PC-3 (cell line): ENCODE results near the gene KIAA1614. TPM values are rescaled to one million over a fixed set of nuclear protein-coding genes. Genes with fewer than 3 reads are reported as not detected.

Experiments used
- ATAC-seq: fragments of 200-7000 bp; cut with Tn5 transposase; 2 replicates; pipeline ENCODE4 v1.9.1; 2020; ENCODE audit warnings: mild to moderate bottlenecking, moderate library complexity
- BruUV-seq: library from RNA; stranded (reverse); fragments of 400-500 nt; replicated peaks from 2 replicates; lab custom pipeline; 2021; lab: Mats Ljungman, UMichigan
- CTCF ChIA-PET: fragments of 300-600 bp; sonication (Branson Sonifier 250); formaldehyde crosslinking; loops from one replicate; lab custom pipeline; 2022; ENCODE audit warnings: antibody characterized with exemption; lab: Charles Lee
- POLR2A ChIA-PET: fragments of 300-600 bp; sonication (Branson Sonifier 250); formaldehyde crosslinking; loops from one replicate; lab custom pipeline; 2022; ENCODE audit warnings: antibody characterized with exemption; ENCODE audit not compliant: unreplicated experiment; lab: Charles Lee
- DNase-seq: peaks from one replicate; pipeline ENCODE4 v3.0.0-alpha.2; 2015
- H2AFZ ChIP-seq: fragments of 300-600 bp; sonication (generic); 2 replicates; pipeline ENCODE4 v1.6.0; 2016; ENCODE audit warnings: antibody characterized with exemption, low read length
- H3F3A ChIP-seq: fragments of 300-600 bp; sonication (generic); one replicate; pipeline ENCODE4 v1.6.0; 2017; ENCODE audit warnings: antibody characterized with exemption, low read length, control low read depth, mild to moderate bottlenecking; ENCODE audit not compliant: unreplicated experiment
- H3K27ac ChIP-seq: fragments of 300-600 bp; sonication (generic); 2 replicates; pipeline ENCODE4 v1.5.1; 2016; ENCODE audit warnings: mild to moderate bottlenecking, low read length
- H3K27me3 ChIP-seq: fragments of 300-600 bp; sonication (generic); 2 replicates; pipeline ENCODE4 v1.6.1; 2016; ENCODE audit warnings: low read length, mixed read lengths
- H3K36me3 ChIP-seq: fragments of 300-600 bp; sonication (generic); 2 replicates; pipeline ENCODE4 v1.6.1; 2016; ENCODE audit warnings: low read depth, mixed run types, low read length, mixed read lengths
- H3K4me1 ChIP-seq: fragments of 300-600 bp; sonication (generic); 2 replicates; pipeline ENCODE4 v1.5.1; 2016; ENCODE audit warnings: low read length; ENCODE audit not compliant: insufficient read depth
- H3K4me2 ChIP-seq: fragments of 300-600 bp; sonication (generic); 2 replicates; pipeline ENCODE4 v1.6.0; 2016; ENCODE audit warnings: low read length
- H3K4me3 ChIP-seq: fragments of 300-600 bp; sonication (generic); 2 replicates; pipeline ENCODE4 v1.5.1; 2016; ENCODE audit warnings: mild to moderate bottlenecking, low read length, mixed read lengths
- H3K79me2 ChIP-seq: fragments of 300-600 bp; sonication (generic); 2 replicates; pipeline ENCODE4 v1.6.1; 2017; ENCODE audit warnings: low read length, mixed read lengths
- H3K9ac ChIP-seq: fragments of 300-600 bp; sonication (generic); 2 replicates; pipeline ENCODE4 v1.6.0; 2016; ENCODE audit warnings: mild to moderate bottlenecking, low read length
- H3K9me2 ChIP-seq: fragments of 300-600 bp; sonication (generic); replicated peaks from 2 replicates; pipeline ENCODE4 v1.6.1; 2016; ENCODE audit warnings: mixed run types, low read length, mixed read lengths
- H3K9me3 ChIP-seq: fragments of 300-600 bp; sonication (generic); 2 replicates; pipeline ENCODE4 v1.6.1; 2016; ENCODE audit warnings: low read length, mixed read lengths
- H4K20me1 ChIP-seq: fragments of 300-600 bp; sonication (generic); 2 replicates; pipeline ENCODE4 v1.6.1; 2016; ENCODE audit warnings: low read length, mixed read lengths
- EZH2 ChIP-seq: fragments of 300-600 bp; sonication (generic); IDR thresholded peaks from one replicate; pipeline ENCODE4 v1.6.1; 2017; ENCODE audit warnings: antibody characterized with exemption, mild to moderate bottlenecking, low read length; ENCODE audit not compliant: unreplicated experiment
- EZH2phosphoT487 ChIP-seq: fragments of 300-600 bp; sonication (generic); IDR thresholded peaks from 2 replicates; pipeline ENCODE4 v1.6.1; 2018; ENCODE audit warnings: mild to moderate bottlenecking, antibody characterized with exemption, low read length, borderline replicate concordance
- intact Hi-C: fragments of 100-400 bp; cut with micrococcal nuclease; formaldehyde crosslinking; loops from 2 replicates; pipeline ENCODE4 v1.9.0; 2023
- total RNA-seq: library from RNA; depleted of rRNA; stranded (reverse); fragments of >200 nt; gene quantifications from 2 replicates; pipeline ENCODE4 v1.2.3, GENCODE V29; 2014
- TF ChIP-seq, protein P1 (sequence below): fragments of 300-600 bp; sonication (generic); conservative IDR thresholded peaks from 2 replicates; pipeline ENCODE4 v1.5.1; 2017; ENCODE audit warnings: antibody characterized with exemption, low read depth, mild to moderate bottlenecking, low read length

KIAA1614 gene
- total RNA-seq, 1 experiment from 2014 or later, result not detected

DNA sequence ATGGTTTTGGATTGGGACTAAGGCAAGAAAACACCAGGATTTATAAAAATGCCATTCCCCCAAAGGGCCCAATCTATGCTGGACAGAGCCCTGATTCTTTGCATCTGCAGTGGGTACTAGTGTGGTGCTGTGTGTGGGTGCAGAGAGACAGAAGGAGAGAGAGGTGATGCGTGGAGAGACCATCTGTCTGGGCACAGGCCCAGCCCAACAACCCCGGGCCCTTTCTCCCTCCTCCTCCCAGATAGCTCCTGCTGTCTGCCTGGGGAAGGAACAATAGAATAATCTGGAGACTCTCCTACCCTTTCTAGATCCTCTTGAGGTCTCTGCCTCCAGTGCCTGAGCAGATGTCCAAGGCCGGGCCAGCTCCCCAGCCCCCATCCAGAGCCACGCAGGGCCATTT lies 15.1 kb downstream of the KIAA1614 start:
- ATAC-seq, result no peak

DNA sequence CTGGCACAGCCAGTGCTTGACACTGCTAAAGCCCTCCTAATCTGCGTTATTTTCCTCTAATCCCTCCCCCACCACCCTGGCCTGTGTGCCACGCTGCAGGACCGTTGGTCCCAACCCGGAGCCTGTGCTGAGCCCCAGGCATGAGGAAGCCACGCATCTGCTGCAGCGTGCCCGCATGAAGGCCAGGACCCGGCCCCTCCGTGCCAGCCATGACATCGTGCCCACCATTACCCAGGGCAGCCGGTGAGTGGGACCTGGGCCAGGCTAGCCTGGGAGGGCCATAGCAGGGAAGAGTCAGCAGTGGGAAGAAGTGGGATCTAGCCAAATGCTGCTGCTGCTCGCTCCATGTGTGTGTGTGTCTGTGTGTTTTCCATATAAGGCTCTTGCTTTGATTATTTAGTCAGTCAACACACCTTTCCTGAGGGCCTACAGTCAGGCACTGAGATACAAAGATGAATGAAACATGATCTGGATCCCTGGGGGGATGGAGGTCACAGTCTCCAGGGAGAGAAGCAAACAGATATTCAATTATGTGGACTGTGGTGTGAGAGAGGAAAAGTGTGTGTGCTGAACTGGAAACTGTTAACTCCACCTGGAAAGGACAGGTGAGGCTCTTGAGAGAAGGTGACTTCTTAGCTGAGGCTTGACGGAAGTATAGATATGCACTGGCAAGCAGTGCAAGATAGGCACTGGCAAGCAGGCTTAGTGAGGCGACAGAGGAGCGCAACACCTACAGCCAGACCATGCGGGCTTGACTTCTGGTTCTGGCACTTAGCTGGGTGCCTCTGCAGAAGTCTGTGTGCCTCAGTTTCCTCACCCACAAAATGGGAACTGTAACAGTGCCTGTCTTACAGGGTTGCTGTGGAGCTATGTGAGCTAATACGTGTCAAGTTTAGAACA lies 15.9 kb downstream of the KIAA1614 start:
- no peaks in the 10 kb centered on the region for H3F3A ChIP-seq
- no peaks in the 10 kb centered on the region for H3K79me2 ChIP-seq
- H3K9ac ChIP-seq, result no peak overlapping the region
- H3K27me3 ChIP-seq, result no peaks in the 10 kb centered on the region
- H3K36me3 ChIP-seq, result no peaks in the 10 kb centered on the region
- no peaks in the 10 kb centered on the region for H3K9me3 ChIP-seq
- ATAC-seq, result no peak
- no peak for DNase-seq
- H3K4me3 ChIP-seq, result no peak overlapping the region
- BruUV-seq, result no TSS peak
- intact Hi-C loops, result no loop called here
- H2AFZ ChIP-seq, result no peak overlapping the region
- no peak for TF ChIP-seq EZH2phosphoT487
- no peaks in the 10 kb centered on the region for H4K20me1 ChIP-seq
- no peaks in the 10 kb centered on the region for H3K9me2 ChIP-seq
- H3K4me1 ChIP-seq, result no peaks in the 10 kb centered on the region
- H3K27ac ChIP-seq, result no peak overlapping the region
- POLR2A ChIA-PET, result no interaction called here
- no peak overlapping the region for H3K4me2 ChIP-seq
- CTCF ChIA-PET, result no interaction called here

More for the DNA sequence above, 15.1 kb downstream of the KIAA1614 start:
- intact Hi-C loops, result no loop called here
- ChIA-PET POLR2A (no interaction called here), CTCF (no interaction called here)
- Histone ChIP-seq H3K9ac (no peak overlapping the region), H3K4me2 (no peak overlapping the region), H3K4me3 (no peak overlapping the region), H3K27ac (no peak overlapping the region), H4K20me1 (no peaks in the 10 kb centered on the region), H3K79me2 (no peaks in the 10 kb centered on the region), H2AFZ (no peak overlapping the region), H3K9me2 (no peaks in the 10 kb centered on the region), H3K4me1 (no peaks in the 10 kb centered on the region), H3K9me3 (no peaks in the 10 kb centered on the region), H3F3A (no peaks in the 10 kb centered on the region), H3K36me3 (no peaks in the 10 kb centered on the region), H3K27me3 (no peaks in the 10 kb centered on the region)
- no peak for TF ChIP-seq EZH2
- BruUV-seq, result no TSS peak
- no peak for DNase-seq

DNA sequence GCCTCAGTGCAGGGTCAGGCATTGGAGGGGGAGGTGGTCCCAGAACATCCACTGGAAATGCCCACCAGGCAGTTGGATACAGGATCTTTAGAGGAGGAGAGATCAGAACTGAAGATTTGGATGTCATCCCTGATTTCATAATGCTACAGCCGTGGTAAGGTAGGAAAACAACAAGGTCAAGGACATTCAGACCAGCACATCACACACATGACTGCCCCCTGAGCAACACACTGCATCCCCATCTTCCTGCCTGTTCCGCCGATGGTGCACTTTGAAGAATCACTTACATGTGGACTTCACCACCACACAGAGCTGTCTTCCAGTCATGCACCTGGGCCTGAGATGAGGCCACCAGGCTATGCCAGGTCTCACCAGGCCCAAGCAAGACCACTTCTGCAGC lies 16.7 kb downstream of the KIAA1614 start:
- Histone ChIP-seq H3K27ac (no peak overlapping the region), H2AFZ (no peak overlapping the region), H3K36me3 (no peaks in the 10 kb centered on the region), H3K4me1 (no peaks in the 10 kb centered on the region), H3K4me3 (no peak overlapping the region), H4K20me1 (no peaks in the 10 kb centered on the region), H3F3A (no peaks in the 10 kb centered on the region), H3K4me2 (no peak overlapping the region), H3K9me3 (no peaks in the 10 kb centered on the region), H3K27me3 (no peaks in the 10 kb centered on the region), H3K79me2 (no peaks in the 10 kb centered on the region), H3K9me2 (no peaks in the 10 kb centered on the region), H3K9ac (no peak overlapping the region)
- intact Hi-C loops, result no loop called here
- BruUV-seq, result no TSS peak
- ChIA-PET POLR2A (no interaction called here), CTCF (no interaction called here)
- DNase-seq (no peak), ATAC-seq (no peak)
- TF ChIP-seq EZH2, result no peak
- no peak for TF ChIP-seq EZH2phosphoT487
- TF ChIP-seq, protein P1, sequence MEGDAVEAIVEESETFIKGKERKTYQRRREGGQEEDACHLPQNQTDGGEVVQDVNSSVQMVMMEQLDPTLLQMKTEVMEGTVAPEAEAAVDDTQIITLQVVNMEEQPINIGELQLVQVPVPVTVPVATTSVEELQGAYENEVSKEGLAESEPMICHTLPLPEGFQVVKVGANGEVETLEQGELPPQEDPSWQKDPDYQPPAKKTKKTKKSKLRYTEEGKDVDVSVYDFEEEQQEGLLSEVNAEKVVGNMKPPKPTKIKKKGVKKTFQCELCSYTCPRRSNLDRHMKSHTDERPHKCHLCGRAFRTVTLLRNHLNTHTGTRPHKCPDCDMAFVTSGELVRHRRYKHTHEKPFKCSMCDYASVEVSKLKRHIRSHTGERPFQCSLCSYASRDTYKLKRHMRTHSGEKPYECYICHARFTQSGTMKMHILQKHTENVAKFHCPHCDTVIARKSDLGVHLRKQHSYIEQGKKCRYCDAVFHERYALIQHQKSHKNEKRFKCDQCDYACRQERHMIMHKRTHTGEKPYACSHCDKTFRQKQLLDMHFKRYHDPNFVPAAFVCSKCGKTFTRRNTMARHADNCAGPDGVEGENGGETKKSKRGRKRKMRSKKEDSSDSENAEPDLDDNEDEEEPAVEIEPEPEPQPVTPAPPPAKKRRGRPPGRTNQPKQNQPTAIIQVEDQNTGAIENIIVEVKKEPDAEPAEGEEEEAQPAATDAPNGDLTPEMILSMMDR, result no peak
